Muscle layer of duodenum (tissue), 2 donors: Measurements from ENCODE around the gene WAPL.

ENCODE experiments used
- H3K27ac ChIP-seq: one replicate; pipeline ENCODE4 v1.7.0; 2013; ENCODE audit warnings: mild to moderate bottlenecking, low read length
- H3K27me3 ChIP-seq: one replicate; pipeline ENCODE4 v1.7.0; 2013; ENCODE audit warnings: low read depth, mild to moderate bottlenecking, control low read depth, low read length
- H3K36me3 ChIP-seq, 2 donors: one replicate each; pipeline ENCODE4 v1.7.0; 2013; ENCODE audit warnings: low read length in 2 of 2, control low read depth in 1 of 2, mild to moderate bottlenecking in 1 of 2; ENCODE audit not compliant: insufficient read depth in 2 of 2, control insufficient read depth in 1 of 2
- H3K4me1 ChIP-seq, 2 donors: one replicate each; pipeline ENCODE4 v1.7.0; 2013; ENCODE audit warnings: low read length in 2 of 2, mild to moderate bottlenecking in 2 of 2, control low read depth in 1 of 2, moderate library complexity in 1 of 2; ENCODE audit not compliant: insufficient read depth in 2 of 2, control insufficient read depth in 1 of 2
- H3K4me3 ChIP-seq, 2 donors: one replicate each; pipeline ENCODE4 v1.7.0; 2013; ENCODE audit warnings: low read length in 2 of 2, low read depth in 1 of 2, mild to moderate bottlenecking in 1 of 2
- H3K9me3 ChIP-seq, 2 donors: one replicate each; pipeline ENCODE4 v1.7.0; 2013; ENCODE audit warnings: low read length in 2 of 2, control low read depth in 1 of 2, mild to moderate bottlenecking in 1 of 2; ENCODE audit not compliant: control insufficient read depth in 1 of 2
- donor health status: healthy.

Gene WAPL

DNA sequence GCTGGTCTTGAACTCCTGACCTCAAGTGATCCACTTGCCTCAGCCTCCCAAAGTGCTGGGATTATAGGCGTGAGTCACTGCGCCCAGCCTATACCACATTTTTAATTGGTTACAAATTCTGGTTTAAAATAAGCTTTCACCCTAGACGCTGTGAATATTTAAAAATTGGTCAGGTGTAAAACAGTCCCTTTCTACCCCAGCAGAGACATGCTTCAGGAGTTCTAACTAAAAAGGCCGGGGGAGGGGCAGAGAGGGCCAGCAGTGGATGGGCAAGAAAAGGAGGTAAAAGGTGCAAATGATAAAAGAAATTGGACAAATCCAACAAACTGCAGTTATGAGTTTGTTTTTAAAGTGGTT, 70.0 kb downstream of the WAPL start:
- Histone ChIP-seq H3K36me3 (peaks cover 30 to 47% of the 10 kb centered on the region in 2 donors), H3K4me1 (peaks cover 0 to 6% of the 10 kb centered on the region in 2 donors), H3K9me3 (no peaks in the 10 kb centered on the region), H3K4me3 (no peak overlapping the region), H3K27ac (no peak overlapping the region), H3K27me3 (no peaks in the 10 kb centered on the region)

DNA sequence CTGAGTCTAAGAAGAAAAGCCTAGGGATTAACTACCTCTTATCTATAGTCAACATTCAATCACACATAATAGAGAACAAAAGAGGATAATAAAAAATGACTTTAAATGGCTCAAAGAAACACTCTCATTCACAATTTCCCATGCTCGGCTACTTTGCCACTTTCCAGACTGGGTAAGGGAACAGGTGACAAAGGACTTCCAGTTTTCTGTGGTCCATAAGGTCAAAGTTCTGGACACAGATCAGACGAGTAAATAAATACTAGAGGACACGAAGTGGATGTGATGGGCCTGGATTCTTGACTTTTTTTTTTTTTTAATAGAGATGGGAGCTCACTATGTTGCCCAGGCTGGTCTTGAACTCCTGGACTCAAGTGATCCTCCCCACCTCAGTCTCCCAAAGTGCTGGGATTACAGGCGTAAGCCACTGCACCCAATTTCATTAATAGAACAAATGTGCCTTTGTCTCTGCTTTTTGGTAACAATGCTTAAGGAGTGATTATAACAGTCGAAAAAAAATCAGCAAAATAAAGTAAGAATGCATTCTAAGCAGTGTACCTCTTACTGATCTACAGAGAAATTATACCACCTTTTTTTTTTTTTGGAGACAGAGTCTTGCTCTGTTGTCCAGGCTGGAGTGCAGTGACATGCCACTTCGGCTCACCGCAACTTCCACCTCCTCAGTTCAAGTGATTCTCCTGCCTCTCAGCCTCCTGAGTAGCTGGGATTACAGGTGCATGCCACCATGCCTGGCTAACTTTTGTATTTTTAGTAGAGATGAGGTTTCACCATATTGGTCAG, 70.6 kb downstream of the WAPL start:
- Histone ChIP-seq H3K4me1 (peaks cover 0 to 6% of the 10 kb centered on the region in 2 donors), H3K36me3 (peaks cover 29 to 45% of the 10 kb centered on the region in 2 donors), H3K9me3 (no peaks in the 10 kb centered on the region), H3K27me3 (no peaks in the 10 kb centered on the region), H3K27ac (no peak overlapping the region), H3K4me3 (no peak overlapping the region)

DNA sequence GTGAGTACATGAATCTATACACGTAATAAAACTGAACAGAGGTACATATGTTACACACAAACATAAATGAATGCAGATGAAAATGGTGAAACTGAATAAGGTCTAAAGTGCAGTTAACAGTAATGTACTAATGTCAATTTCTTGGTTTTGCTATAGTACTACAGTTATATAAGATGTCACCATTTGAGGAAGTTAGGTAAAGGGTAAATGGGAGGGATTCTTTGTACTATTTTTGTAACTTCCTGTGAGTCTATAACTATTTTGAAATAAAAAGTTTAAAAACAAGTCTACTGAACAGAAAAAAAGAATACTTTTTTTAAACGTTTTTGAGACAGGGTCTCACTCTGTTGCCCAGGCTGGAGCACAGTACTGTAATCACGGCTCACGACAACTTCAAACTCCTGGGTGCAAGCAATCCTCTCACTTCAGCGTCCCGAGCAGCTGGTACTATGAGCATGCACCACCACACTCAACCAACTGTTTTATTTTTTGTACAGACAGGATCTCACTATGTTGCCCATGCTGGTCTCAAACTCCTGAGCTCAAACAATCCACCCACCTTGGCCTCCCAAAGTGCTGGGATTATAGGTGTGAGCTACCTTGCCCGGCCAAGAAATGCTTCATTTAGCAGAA, 71.5 kb downstream of the WAPL start:
- no peak overlapping the region for H3K4me3 ChIP-seq
- H3K27me3 ChIP-seq: no peaks in the 10 kb centered on the region
- H3K9me3 ChIP-seq: no peaks in the 10 kb centered on the region
- peaks cover 0 to 6% of the 10 kb centered on the region in 2 donors for H3K4me1 ChIP-seq
- H3K36me3 ChIP-seq: peaks cover 34 to 54% of the 10 kb centered on the region in 2 donors
- no peak overlapping the region for H3K27ac ChIP-seq

DNA sequence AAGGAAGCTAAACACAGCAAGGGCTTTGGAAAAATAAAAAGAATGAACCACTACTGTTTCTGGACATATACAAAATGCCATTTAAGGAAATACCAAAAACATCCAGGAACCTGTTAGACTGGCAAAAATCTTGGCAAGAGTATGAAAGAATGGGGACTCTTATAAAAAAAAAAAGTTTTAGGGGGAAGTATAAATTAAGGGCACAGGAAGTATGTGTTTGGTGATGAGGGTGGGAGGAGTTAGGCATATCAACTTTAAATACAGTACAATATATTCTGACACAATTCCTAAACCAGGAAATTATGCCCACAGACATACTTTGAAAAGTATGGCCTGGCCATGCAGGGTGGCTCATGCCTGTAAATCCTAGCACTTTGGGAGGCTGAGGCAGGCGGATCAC, 74.2 kb downstream of the WAPL start:
- no peak overlapping the region for H3K27ac ChIP-seq
- peaks cover 30 to 52% of the 10 kb centered on the region in 2 donors for H3K36me3 ChIP-seq

DNA sequence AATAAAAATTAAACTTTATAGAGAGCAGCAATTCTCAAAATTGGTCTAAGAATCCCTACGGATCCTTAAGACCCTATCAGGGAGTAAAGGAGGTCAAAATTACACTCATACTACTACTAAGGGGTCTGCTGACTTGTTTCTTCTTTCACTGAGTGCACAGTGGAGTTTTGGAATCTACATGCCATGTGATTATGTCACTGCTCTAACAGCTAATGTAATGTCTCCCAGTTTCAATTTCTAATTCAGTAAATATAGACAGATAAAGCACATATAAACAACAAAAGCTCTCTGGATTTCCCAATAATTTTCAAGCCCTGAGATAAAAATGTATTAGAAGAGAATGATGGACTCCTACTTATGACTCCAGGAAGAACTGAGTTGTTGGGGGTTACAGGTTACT, 74.6 kb downstream of the WAPL start:
- no peak overlapping the region for H3K4me3 ChIP-seq
- H3K27ac ChIP-seq: no peak overlapping the region
- no peaks in the 10 kb centered on the region for H3K9me3 ChIP-seq
- peaks cover 0 to 6% of the 10 kb centered on the region in 2 donors for H3K4me1 ChIP-seq
- no peaks in the 10 kb centered on the region for H3K27me3 ChIP-seq
- H3K36me3 ChIP-seq: peaks cover 29 to 49% of the 10 kb centered on the region in 2 donors

More for the DNA sequence above, 74.2 kb downstream of the WAPL start:
- Histone ChIP-seq H3K4me3 (no peak overlapping the region), H3K4me1 (peaks cover 0 to 6% of the 10 kb centered on the region in 2 donors), H3K27me3 (no peaks in the 10 kb centered on the region), H3K9me3 (no peaks in the 10 kb centered on the region)

DNA sequence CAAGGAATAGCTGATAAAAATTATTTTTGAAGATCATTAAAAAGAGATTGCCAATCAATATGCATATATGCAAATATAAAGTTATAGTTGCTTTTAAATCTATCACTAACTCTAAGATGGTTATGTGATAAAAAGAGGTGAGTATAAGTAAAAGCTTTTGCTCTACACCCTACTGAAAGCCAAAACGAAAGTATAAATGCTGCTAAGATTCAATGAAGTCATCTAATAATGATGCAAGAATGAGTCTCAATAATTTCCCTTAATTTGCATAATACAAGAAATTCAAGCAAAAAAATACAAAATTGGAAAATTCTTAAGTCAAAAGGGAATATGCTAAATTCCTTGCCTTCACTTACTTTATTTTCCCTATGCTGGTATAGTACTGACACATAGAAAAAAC, 75.2 kb downstream of the WAPL start:
- Histone ChIP-seq H3K9me3 (no peaks in the 10 kb centered on the region), H3K4me3 (no peak overlapping the region), H3K27ac (no peak overlapping the region), H3K36me3 (peaks cover 26 to 49% of the 10 kb centered on the region in 2 donors), H3K4me1 (peaks cover 0 to 6% of the 10 kb centered on the region in 2 donors), H3K27me3 (no peaks in the 10 kb centered on the region)

DNA sequence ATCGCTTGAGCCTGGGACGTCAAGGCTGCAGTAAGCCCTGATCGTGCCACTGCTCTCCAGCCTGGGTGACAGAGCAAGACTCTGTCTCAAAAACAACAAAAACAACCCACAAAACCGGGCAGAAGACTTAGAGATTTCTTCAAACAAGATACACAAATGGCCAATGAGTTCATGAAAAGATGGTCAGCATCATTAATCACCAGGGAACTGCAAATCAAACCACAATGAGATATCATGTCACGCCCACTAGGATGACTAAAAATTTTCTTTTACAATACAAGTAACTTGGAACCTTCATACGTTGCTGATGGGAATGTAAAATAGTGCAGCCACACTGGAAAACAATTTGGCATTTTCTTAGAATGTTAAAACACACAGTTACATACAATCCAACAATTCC, 77.7 kb downstream of the WAPL start:
- Histone ChIP-seq H3K27ac (no peak overlapping the region), H3K9me3 (no peaks in the 10 kb centered on the region), H3K36me3 (peaks cover 23 to 46% of the 10 kb centered on the region in 2 donors), H3K4me3 (no peak overlapping the region), H3K27me3 (no peaks in the 10 kb centered on the region), H3K4me1 (peaks cover 9 to 14% of the 10 kb centered on the region in 2 donors)

DNA sequence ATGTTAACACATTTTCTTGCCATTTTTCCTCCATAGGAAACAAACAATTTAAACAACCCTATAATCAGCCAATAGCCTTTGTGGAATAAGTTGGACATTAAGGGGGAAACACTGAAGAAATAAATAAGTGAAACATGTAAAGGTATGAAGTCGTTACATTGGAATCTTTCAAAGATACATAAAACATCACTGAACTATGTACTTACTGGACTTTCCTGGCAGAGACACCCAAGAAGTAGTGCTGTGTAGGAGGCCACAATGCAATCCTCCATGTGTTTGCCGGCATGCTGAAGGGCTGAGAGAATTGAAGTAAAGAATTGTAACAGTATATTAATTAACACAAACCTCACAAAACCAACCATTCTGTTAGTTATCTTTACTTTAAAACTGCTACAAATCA, 78.5 kb downstream of the WAPL start:
- Histone ChIP-seq H3K4me1 (peaks cover 9 to 14% of the 10 kb centered on the region in 2 donors), H3K36me3 (peaks cover 24 to 47% of the 10 kb centered on the region in 2 donors), H3K27ac (no peak overlapping the region), H3K9me3 (no peaks in the 10 kb centered on the region), H3K4me3 (no peak overlapping the region), H3K27me3 (no peaks in the 10 kb centered on the region)

DNA sequence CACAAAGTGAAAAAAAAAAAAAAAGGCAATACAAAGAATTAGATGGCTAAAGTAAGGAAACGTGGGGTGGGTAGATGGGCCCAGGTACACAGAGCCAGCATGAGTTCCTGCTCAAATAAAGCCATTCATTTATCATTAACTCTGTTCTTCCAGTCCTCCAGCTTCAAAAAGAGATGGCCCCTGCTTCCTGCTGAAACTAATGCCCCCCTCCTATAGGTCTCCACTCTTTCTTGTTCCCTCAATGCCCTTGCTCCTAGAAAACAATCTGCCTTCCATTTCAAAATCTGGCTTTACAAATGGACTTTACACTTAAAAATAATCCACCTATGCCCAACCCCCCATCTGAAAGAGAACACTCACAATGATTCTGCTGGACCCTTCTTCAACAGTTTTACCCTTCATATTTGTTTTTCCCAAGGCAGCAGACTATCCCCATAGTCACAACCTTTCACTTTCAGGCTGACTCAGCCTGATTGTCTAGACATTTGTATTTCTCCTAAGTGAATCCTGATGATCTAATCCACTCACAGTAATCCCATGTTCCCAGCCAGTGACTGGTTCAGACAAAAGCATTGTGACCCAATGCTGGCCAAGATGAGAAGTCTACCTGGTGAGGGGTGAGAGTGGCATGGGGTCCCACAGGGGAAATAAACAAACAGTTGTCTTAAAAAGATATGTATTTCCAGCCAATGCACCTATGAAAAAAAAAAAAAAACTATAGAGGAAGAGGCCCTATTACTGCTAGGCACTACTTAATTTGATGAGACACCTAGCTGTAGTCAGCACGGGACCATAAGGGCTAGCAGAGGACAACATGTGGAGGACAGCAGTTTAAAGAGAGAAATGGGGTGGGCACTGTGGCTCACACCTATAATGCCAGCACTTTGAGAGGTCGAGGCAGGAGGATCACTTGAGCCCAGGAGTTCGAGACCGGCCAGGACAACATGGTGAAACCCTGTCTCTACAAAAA, 80.4 kb downstream of the WAPL start:
- H3K27ac ChIP-seq: no peak overlapping the region
- H3K36me3 ChIP-seq: peaks cover 32 to 63% of the 10 kb centered on the region in 2 donors
- no peaks in the 10 kb centered on the region for H3K27me3 ChIP-seq
- no peak overlapping the region for H3K4me3 ChIP-seq
- peaks cover 8 to 14% of the 10 kb centered on the region in 2 donors for H3K4me1 ChIP-seq
- H3K9me3 ChIP-seq: no peaks in the 10 kb centered on the region

DNA sequence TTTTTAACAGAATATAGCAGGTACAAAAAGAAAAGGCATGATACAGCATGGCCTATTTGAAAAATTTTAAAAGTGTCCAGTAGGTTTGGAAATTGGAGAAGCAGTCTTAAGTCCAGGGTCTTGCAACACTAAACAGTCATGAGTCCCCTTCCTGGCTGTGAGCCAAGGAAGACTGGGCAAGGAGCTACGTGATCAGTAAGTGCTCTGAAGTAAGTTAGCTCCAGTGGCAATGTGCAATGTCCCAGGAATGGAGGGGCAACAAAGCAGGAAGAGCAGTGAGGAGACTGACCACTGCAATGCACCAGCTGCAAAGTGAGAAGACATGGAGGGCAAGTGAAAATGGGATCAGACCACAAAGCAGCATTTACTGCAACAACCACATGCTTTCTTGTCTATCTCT, 82.0 kb downstream of the WAPL start:
- Histone ChIP-seq H3K4me1 (peaks cover 8 to 14% of the 10 kb centered on the region in 2 donors), H3K36me3 (peaks cover 25 to 55% of the 10 kb centered on the region in 2 donors), H3K9me3 (no peaks in the 10 kb centered on the region), H3K27ac (peak overlapping the region; percentile 19), H3K27me3 (no peaks in the 10 kb centered on the region), H3K4me3 (no peak overlapping the region)
